ENCODE data around the gene DST.

The DST gene

GRCh38 chr6:56486681-56487080, 156.0 kb downstream of the DST start:
- no peak for DNase-seq (ENCODE audit: low read depth in 2 of 3, low spot score in 2 of 3)

- DNase-seq (ENCODE audit: low read depth in 2 of 3, low spot score in 2 of 3), result no peak
Measured at GRCh38 chr6:56484669-56485068, 158.0 kb downstream of the DST start.

- no peak for DNase-seq (ENCODE audit: low read depth in 2 of 3, low spot score in 2 of 3)
Measured at GRCh38 chr6:56483929-56484328, 158.8 kb downstream of the DST start.

GRCh38 chr6:56482525-56482924, 160.2 kb downstream of the DST start:
- no peak for DNase-seq (ENCODE audit: low read depth in 2 of 3, low spot score in 2 of 3)

- no peak for DNase-seq (ENCODE audit: low read depth in 2 of 3, low spot score in 2 of 3)
Measured at GRCh38 chr6:56481957-56482356, 160.7 kb downstream of the DST start.

- no peak for DNase-seq (ENCODE audit: low read depth in 2 of 3, low spot score in 2 of 3)
Measured at GRCh38 chr6:56480654-56481337, 161.9 kb downstream of the DST start.

GRCh38 chr6:56480246-56480645, 162.4 kb downstream of the DST start:
- DNase-seq (ENCODE audit: low read depth in 2 of 3, low spot score in 2 of 3), result no peak

GRCh38 chr6:56479381-56479780, 163.3 kb downstream of the DST start:
- no peak for DNase-seq (ENCODE audit: low read depth in 2 of 3, low spot score in 2 of 3)

- DNase-seq (ENCODE audit: low read depth in 2 of 3, low spot score in 2 of 3), result no peak
Measured at GRCh38 chr6:56478202-56478601, 164.5 kb downstream of the DST start.

GRCh38 chr6:56477241-56477640, 165.4 kb downstream of the DST start:
- no peak for DNase-seq (ENCODE audit: low read depth in 2 of 3, low spot score in 2 of 3)

- no peak for DNase-seq (ENCODE audit: low read depth in 2 of 3, low spot score in 2 of 3)
Measured at GRCh38 chr6:56475736-56476457, 166.8 kb downstream of the DST start.

GRCh38 chr6:56474532-56474931, 168.2 kb downstream of the DST start:
- DNase-seq (ENCODE audit: low read depth in 2 of 3, low spot score in 2 of 3), result no peak

- DNase-seq (ENCODE audit: low read depth in 2 of 3, low spot score in 2 of 3), result no peak
Measured at GRCh38 chr6:56463443-56463842, 179.2 kb downstream of the DST start.

- DNase-seq (ENCODE audit: low read depth in 2 of 3, low spot score in 2 of 3), result no peak
Measured at GRCh38 chr6:56459030-56459805, 183.5 kb downstream of the DST start.

- no peak for DNase-seq (ENCODE audit: low read depth in 2 of 3, low spot score in 2 of 3)
Measured at GRCh38 chr6:56458324-56458884, 184.3 kb downstream of the DST start.

GRCh38 chr6:56456785-56457184, 185.9 kb downstream of the DST start:
- no peak for DNase-seq (ENCODE audit: low read depth in 2 of 3, low spot score in 2 of 3)

- no peak for DNase-seq (ENCODE audit: low read depth in 2 of 3, low spot score in 2 of 3)
Measured at GRCh38 chr6:56450882-56451739, 191.6 kb downstream of the DST start.

GRCh38 chr6:56450376-56450775, 192.3 kb downstream of the DST start:
- no peak for DNase-seq (ENCODE audit: low read depth in 2 of 3, low spot score in 2 of 3)

GRCh38 chr6:56448046-56448445, 194.6 kb downstream of the DST start:
- DNase-seq (ENCODE audit: low read depth in 2 of 3, low spot score in 2 of 3), result no peak

GRCh38 chr6:56445818-56446217, 196.9 kb downstream of the DST start:
- DNase-seq (ENCODE audit: low read depth in 2 of 3, low spot score in 2 of 3), result no peak

- no peak for DNase-seq (ENCODE audit: low read depth in 2 of 3, low spot score in 2 of 3)
Measured at GRCh38 chr6:56444855-56445254, 197.8 kb downstream of the DST start.
